H7 (cell line): ENCODE data around the gene CRYBB2. TPM values are rescaled to one million over a fixed set of nuclear protein-coding genes. Genes with fewer than 3 reads are reported as not detected.
A peak's percentile ranks its signal among the peaks of the same experiment; 100 is the strongest.
"Not testable (repeated sequence)": the region's sequence is repeated elsewhere in the genome, so short reads cannot be mapped to it uniquely, and the experiment has no call there.

Source experiments
- DNase-seq: peaks from one replicate; pipeline ENCODE4 v3.0.0; 2012
- H3K27me3 ChIP-seq: 2 replicates; pipeline ENCODE4 v1.6.0; 2011; ENCODE audit warnings: mild to moderate bottlenecking, low read length; ENCODE audit not compliant: control insufficient read depth, insufficient read depth
- H3K36me3 ChIP-seq: replicated peaks from 2 replicates; pipeline ENCODE4 v1.5.1; 2011; ENCODE audit warnings: low read length; ENCODE audit not compliant: control insufficient read depth, insufficient read depth
- H3K4me3 ChIP-seq: 2 replicates; pipeline ENCODE4 v1.5.1; 2011; ENCODE audit warnings: low read depth, mild to moderate bottlenecking, control low read depth, low read length, moderate library complexity; ENCODE audit not compliant: insufficient read depth
- total RNA-seq: library from RNA; depleted of rRNA; stranded (reverse); fragments of >200 nt; shearing (Covaris generic); gene quantifications from 2 replicates; pipeline ENCODE4 v1.2.3, GENCODE V29; 2014

The CRYBB2 gene
- total RNA-seq, 1 experiment from 2014 or later, result 0.59 TPM

DNA sequence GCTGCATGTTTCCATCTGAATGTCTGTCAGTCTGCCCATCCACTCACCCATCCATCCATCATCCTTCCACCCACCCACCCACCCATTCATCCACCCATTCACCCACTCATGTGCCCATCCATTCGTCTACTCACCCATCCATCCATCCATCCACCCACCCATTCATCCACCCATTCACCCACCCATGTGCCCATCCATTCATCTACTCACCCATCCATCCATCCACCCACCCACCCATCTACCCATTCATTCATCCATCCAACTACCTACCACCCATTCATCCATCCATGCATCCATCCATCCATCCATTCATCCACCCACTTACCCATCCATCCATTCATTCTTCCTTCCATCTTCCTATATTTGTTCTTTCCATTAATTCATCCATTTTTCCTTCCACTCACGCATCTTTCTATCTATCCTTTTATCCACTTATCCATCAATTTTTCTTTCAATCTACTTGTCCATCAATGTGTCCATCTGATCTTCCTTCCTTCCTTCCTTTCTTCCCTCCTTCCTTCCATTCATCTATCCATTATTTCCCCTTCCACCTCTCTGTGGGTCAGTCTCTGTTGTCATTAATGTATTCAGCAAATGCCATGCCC lies 11.8 kb upstream of the CRYBB2 start:
- no peaks in the 10 kb centered on the region for H3K27me3 ChIP-seq
- no peak overlapping the region for H3K4me3 ChIP-seq
- H3K36me3 ChIP-seq, result no peaks in the 10 kb centered on the region
- no peak for DNase-seq

DNA sequence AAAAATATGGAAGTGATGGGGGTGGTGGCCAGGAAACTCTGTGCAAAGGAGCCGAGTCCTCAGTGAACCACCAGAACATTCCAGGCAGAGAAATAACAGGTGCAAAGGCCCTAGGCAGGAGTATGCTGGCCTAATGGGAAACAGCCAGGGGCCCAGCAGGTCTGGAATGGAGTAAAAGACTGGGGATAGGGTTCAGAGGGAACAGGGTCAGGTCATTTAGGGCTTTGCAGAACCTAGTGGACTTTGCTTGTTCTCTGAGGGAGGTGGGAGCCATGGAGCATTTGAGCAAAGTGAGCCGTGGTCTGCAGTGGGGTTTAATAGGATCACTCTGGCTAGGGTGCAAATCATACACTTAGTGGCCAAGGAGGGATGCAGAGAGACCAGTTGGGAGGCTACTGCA lies 11.1 kb upstream of the CRYBB2 start:
- no peaks in the 10 kb centered on the region for H3K27me3 ChIP-seq
- no peak overlapping the region for H3K4me3 ChIP-seq
- H3K36me3 ChIP-seq, result no peaks in the 10 kb centered on the region
- DNase-seq, result no peak

- no peaks in the 10 kb centered on the region for H3K36me3 ChIP-seq
- peak; percentile 69 for DNase-seq
- no peaks in the 10 kb centered on the region for H3K27me3 ChIP-seq
- H3K4me3 ChIP-seq, result no peak overlapping the region
These were observed 10.5 kb upstream of the CRYBB2 start for GRCh38 chr22:25208743-25209505.

GRCh38 chr22:25210793-25211192 lies 8.6 kb upstream of the CRYBB2 start:
- H3K4me3 ChIP-seq, result no peak overlapping the region
- no peaks in the 10 kb centered on the region for H3K27me3 ChIP-seq
- no peak for DNase-seq
- no peaks in the 10 kb centered on the region for H3K36me3 ChIP-seq

DNA sequence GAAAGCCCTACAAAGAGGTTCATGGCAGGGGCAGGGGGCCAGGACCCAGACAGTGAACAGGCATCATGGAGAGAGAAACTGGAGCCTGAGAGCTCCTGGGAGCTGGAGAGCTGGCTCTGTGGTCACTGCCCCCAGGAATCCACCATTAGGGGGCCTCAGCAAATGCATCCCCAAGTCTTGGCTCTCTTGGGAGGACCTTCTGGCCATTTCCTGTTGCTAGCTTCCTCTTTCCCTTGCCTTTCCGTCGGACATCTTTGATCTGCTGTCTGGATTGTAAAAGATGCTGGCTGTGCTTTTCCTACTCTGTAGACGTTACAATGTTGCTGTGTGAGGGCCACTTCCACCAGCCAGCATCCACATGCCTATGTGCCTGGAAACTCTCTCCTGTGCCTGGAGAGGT lies 7.1 kb upstream of the CRYBB2 start:
- no peak overlapping the region for H3K4me3 ChIP-seq
- no peaks in the 10 kb centered on the region for H3K36me3 ChIP-seq
- no peaks in the 10 kb centered on the region for H3K27me3 ChIP-seq
- DNase-seq, result no peak

- no peak overlapping the region for H3K4me3 ChIP-seq
- no peaks in the 10 kb centered on the region for H3K36me3 ChIP-seq
- no peak for DNase-seq
- no peaks in the 10 kb centered on the region for H3K27me3 ChIP-seq
These were observed 6.2 kb upstream of the CRYBB2 start for GRCh38 chr22:25213221-25213620.

- Histone ChIP-seq H3K4me3 (no peak overlapping the region), H3K36me3 (no peaks in the 10 kb centered on the region), H3K27me3 (no peaks in the 10 kb centered on the region)
- DNase-seq, result no peak
These were observed 3.2 kb upstream of the CRYBB2 start for GRCh38 chr22:25216230-25216629.

GRCh38 chr22:25219948-25220442 lies 556 bp downstream of the CRYBB2 start:
- H3K27me3 ChIP-seq, result no peaks in the 10 kb centered on the region
- no peaks in the 10 kb centered on the region for H3K36me3 ChIP-seq
- no peak overlapping the region for H3K4me3 ChIP-seq
- DNase-seq, result no peak

- Histone ChIP-seq H3K27me3 (no peaks in the 10 kb centered on the region), H3K36me3 (no peaks in the 10 kb centered on the region), H3K4me3 (no peak overlapping the region)
- DNase-seq, result peak; percentile 15
These were observed 2.4 kb downstream of the CRYBB2 start for GRCh38 chr22:25221790-25222189.

- H3K4me3 ChIP-seq, result no peak overlapping the region
- peak; percentile 17 for DNase-seq
- H3K27me3 ChIP-seq, result no peaks in the 10 kb centered on the region
- no peaks in the 10 kb centered on the region for H3K36me3 ChIP-seq
These were observed 3.9 kb downstream of the CRYBB2 start for GRCh38 chr22:25223269-25223850.

- H3K4me3 ChIP-seq, result no peak overlapping the region
- no peaks in the 10 kb centered on the region for H3K27me3 ChIP-seq
- no peaks in the 10 kb centered on the region for H3K36me3 ChIP-seq
- DNase-seq, result no peak
These were observed 9.4 kb downstream of the CRYBB2 start for GRCh38 chr22:25228822-25229221.

DNA sequence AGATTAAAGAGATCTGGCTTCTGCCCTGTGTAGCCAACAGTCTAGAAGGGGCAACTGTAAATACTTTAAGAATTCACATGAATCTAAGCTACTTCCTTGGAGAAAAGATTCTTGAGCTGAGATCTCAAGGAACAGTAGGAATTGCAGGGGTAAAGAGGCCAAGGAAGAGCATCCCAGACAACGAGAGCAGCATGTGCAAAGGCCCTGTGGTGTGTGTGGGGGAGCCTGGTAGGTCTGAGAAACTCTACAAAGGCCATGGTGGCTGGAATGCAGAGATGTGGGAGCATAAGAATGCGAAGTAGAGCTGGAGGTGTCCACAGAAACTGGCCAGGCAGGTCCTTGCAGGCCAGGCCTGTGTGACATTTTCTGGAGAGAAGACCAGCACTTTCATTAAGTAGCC lies 11.3 kb downstream of the CRYBB2 start:
- H3K4me3 ChIP-seq, H3K27me3 ChIP-seq, DNase-seq: not testable (repeated sequence)

DNA sequence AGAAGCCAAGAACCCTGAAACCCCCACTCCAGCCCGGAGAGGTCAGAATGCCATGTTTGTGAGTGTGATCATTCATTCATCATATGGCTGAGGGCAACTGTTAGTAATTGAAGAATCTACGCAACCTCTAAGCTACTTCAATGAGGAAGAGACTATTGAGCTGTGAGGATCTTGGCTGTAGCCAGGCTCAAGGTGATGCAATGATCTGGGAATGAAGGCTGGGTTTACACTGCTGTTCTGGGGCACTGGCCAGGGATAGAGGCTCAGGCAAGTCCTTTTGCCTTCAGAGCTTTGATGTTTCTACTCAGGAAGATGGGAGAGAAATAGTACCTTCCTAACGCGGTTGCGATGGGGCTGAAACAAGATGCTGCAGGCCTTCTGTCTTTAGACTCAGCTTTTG lies 12.9 kb downstream of the CRYBB2 start:
- H3K36me3 ChIP-seq, result no peaks in the 10 kb centered on the region
- peak; percentile 35 for DNase-seq
- no peak overlapping the region for H3K4me3 ChIP-seq
- no peaks in the 10 kb centered on the region; the same call in 1 of the 2 replicates for H3K27me3 ChIP-seq

More for the DNA sequence above, 11.3 kb downstream of the CRYBB2 start:
- not testable (repeated sequence) for H3K36me3 ChIP-seq

DNA sequence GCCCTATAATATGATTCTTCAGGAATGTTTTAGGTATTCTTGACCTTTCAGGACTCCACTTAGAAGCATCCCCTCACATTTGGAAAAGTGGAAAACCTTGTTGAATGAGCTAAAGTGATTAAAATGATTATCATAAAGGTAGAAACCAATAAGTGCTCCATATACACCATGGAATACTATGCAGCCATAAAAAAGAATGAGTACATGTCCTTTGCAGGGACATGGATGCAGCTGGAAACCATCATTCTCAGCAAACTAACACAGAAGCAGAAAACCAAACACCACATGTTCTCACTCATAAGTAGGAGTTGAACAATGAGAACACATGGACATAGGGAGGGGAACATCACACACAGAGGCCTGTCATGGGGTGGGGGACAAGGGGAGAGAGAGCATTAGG lies 14.3 kb downstream of the CRYBB2 start:
- not testable (repeated sequence) for H3K27me3 ChIP-seq, DNase-seq

More for the DNA sequence above, 14.3 kb downstream of the CRYBB2 start:
- not testable (repeated sequence) for H3K4me3 ChIP-seq, H3K36me3 ChIP-seq
